Measurements from ENCODE around the gene LGALS1.

The LGALS1 gene

GRCh38 chr22:37665487-37665886 lies 9.9 kb upstream of the LGALS1 start:
- H3K27ac ChIP-seq = no peak overlapping the region
- TF ChIP-seq ZFX (IDR thresholded peaks at IDR 0.05) = no peak
- no peak for TF ChIP-seq CTCF (conservative IDR thresholded peaks at IDR 0.05)

- no peak overlapping the region for H3K27ac ChIP-seq
- TF ChIP-seq ZFX (IDR thresholded peaks at IDR 0.05) (no peak), CTCF (conservative IDR thresholded peaks at IDR 0.05) (no peak)
Observed at GRCh38 chr22:37669586-37669985, 5.8 kb upstream of the LGALS1 start.

- H3K27ac ChIP-seq = no peak overlapping the region
- TF ChIP-seq ZFX (IDR thresholded peaks at IDR 0.05) (no peak), CTCF (conservative IDR thresholded peaks at IDR 0.05) (no peak)
Observed at GRCh38 chr22:37672206-37672919, 3.1 kb upstream of the LGALS1 start.

- TF ChIP-seq ZFX (IDR thresholded peaks at IDR 0.05) = no peak
- no peak for TF ChIP-seq CTCF (conservative IDR thresholded peaks at IDR 0.05)
- no peak overlapping the region for H3K27ac ChIP-seq
Observed at GRCh38 chr22:37672920-37673455, 2.4 kb upstream of the LGALS1 start.

GRCh38 chr22:37674248-37674647 lies 1.2 kb upstream of the LGALS1 start:
- H3K27ac ChIP-seq = no peak overlapping the region; the same call in 1 of the 2 replicates
- no peak for TF ChIP-seq CTCF (conservative IDR thresholded peaks at IDR 0.05)
- no peak for TF ChIP-seq ZFX (IDR thresholded peaks at IDR 0.05)

GRCh38 chr22:37675930-37676735 lies 697 bp downstream of the LGALS1 start:
- H3K27ac ChIP-seq = no peak overlapping the region
- TF ChIP-seq CTCF (conservative IDR thresholded peaks at IDR 0.05) (no peak), ZFX (IDR thresholded peaks at IDR 0.05) (no peak)

Measured in C4-2B (cell line).